ES-I3 (cell line): ENCODE results near the gene C1orf87.

Experiments used
- H3K36me3 ChIP-seq: 2 replicates; pipeline ENCODE4 v1.6.1; 2013; ENCODE audit warnings: mild to moderate bottlenecking, low read length, control low read depth, moderate library complexity; ENCODE audit not compliant: insufficient read depth
- H3K4me1 ChIP-seq: 2 replicates; pipeline ENCODE4 v1.6.1; 2013; ENCODE audit warnings: mild to moderate bottlenecking, control low read depth, low read length; ENCODE audit not compliant: insufficient read depth
- H3K9ac ChIP-seq: 2 replicates; pipeline ENCODE4 v1.6.1; 2013; ENCODE audit warnings: low read depth, mild to moderate bottlenecking, low read length, moderate library complexity
- H3K9me3 ChIP-seq: 2 replicates; pipeline ENCODE4 v1.6.1; 2013; ENCODE audit warnings: mild to moderate bottlenecking, low read length, moderate library complexity; ENCODE audit not compliant: control insufficient read depth, insufficient read depth

Gene C1orf87

GRCh38 chr1:60087681-60088080 lies 14.1 kb upstream of the C1orf87 start:
- Histone ChIP-seq H3K4me1 (no peaks in the 10 kb centered on the region), H3K36me3 (no peaks in the 10 kb centered on the region), H3K9ac (no peak overlapping the region), H3K9me3 (no peaks in the 10 kb centered on the region)

- Histone ChIP-seq H3K4me1 (no peaks in the 10 kb centered on the region), H3K36me3 (no peaks in the 10 kb centered on the region), H3K9ac (no peak overlapping the region), H3K9me3 (no peaks in the 10 kb centered on the region)
Observed at GRCh38 chr1:60078182-60078581, 4.6 kb upstream of the C1orf87 start.

GRCh38 chr1:60071296-60071695 lies 2.3 kb downstream of the C1orf87 start:
- Histone ChIP-seq H3K36me3 (no peaks in the 10 kb centered on the region), H3K9me3 (no peaks in the 10 kb centered on the region), H3K9ac (no peak overlapping the region), H3K4me1 (no peaks in the 10 kb centered on the region)

GRCh38 chr1:60069691-60070090 lies 3.9 kb downstream of the C1orf87 start:
- no peaks in the 10 kb centered on the region for H3K36me3 ChIP-seq
- H3K9me3 ChIP-seq, result no peaks in the 10 kb centered on the region
- no peak overlapping the region for H3K9ac ChIP-seq
- no peaks in the 10 kb centered on the region for H3K4me1 ChIP-seq

GRCh38 chr1:60068393-60069045 lies 5.1 kb downstream of the C1orf87 start:
- Histone ChIP-seq H3K9ac (no peak overlapping the region), H3K4me1 (no peaks in the 10 kb centered on the region), H3K36me3 (no peaks in the 10 kb centered on the region), H3K9me3 (no peaks in the 10 kb centered on the region)

- Histone ChIP-seq H3K4me1 (no peaks in the 10 kb centered on the region), H3K9ac (no peak overlapping the region), H3K36me3 (no peaks in the 10 kb centered on the region), H3K9me3 (no peaks in the 10 kb centered on the region)
Observed at GRCh38 chr1:60066001-60066400, 7.6 kb downstream of the C1orf87 start.

GRCh38 chr1:60065199-60065598 lies 8.4 kb downstream of the C1orf87 start:
- H3K9me3 ChIP-seq, result no peaks in the 10 kb centered on the region
- H3K9ac ChIP-seq, result no peak overlapping the region
- no peaks in the 10 kb centered on the region for H3K36me3 ChIP-seq
- H3K4me1 ChIP-seq, result no peaks in the 10 kb centered on the region

GRCh38 chr1:60063561-60063960 lies 10.0 kb downstream of the C1orf87 start:
- H3K4me1 ChIP-seq, result no peaks in the 10 kb centered on the region
- H3K9me3 ChIP-seq, result no peaks in the 10 kb centered on the region
- H3K36me3 ChIP-seq, result no peaks in the 10 kb centered on the region
- no peak overlapping the region for H3K9ac ChIP-seq

- H3K9ac ChIP-seq, result no peak overlapping the region
- no peaks in the 10 kb centered on the region for H3K9me3 ChIP-seq
- H3K36me3 ChIP-seq, result no peaks in the 10 kb centered on the region
- no peaks in the 10 kb centered on the region for H3K4me1 ChIP-seq
Observed at GRCh38 chr1:60059468-60059867, 14.1 kb downstream of the C1orf87 start.

GRCh38 chr1:60055336-60055735 lies 18.2 kb downstream of the C1orf87 start:
- H3K9ac ChIP-seq, result no peak overlapping the region
- peaks cover 3% of the 10 kb centered on the region; the same call in 1 of the 2 replicates for H3K9me3 ChIP-seq
- H3K4me1 ChIP-seq, result no peaks in the 10 kb centered on the region
- H3K36me3 ChIP-seq, result no peaks in the 10 kb centered on the region

- H3K36me3 ChIP-seq, result no peaks in the 10 kb centered on the region
- H3K9me3 ChIP-seq, result peaks cover 3% of the 10 kb centered on the region; the same call in 1 of the 2 replicates
- H3K4me1 ChIP-seq, result no peaks in the 10 kb centered on the region
- H3K9ac ChIP-seq, result no peak overlapping the region
Observed at GRCh38 chr1:60054374-60054773, 19.2 kb downstream of the C1orf87 start.

- Histone ChIP-seq H3K9ac (no peak overlapping the region), H3K4me1 (no peaks in the 10 kb centered on the region), H3K36me3 (no peaks in the 10 kb centered on the region)
Observed at GRCh38 chr1:60052601-60053000, 21.0 kb downstream of the C1orf87 start.

GRCh38 chr1:60051191-60051590 lies 22.4 kb downstream of the C1orf87 start:
- Histone ChIP-seq H3K36me3 (no peaks in the 10 kb centered on the region), H3K4me1 (no peaks in the 10 kb centered on the region), H3K9me3 (peaks cover 6% of the 10 kb centered on the region; the same call in 1 of the 2 replicates), H3K9ac (no peak overlapping the region)

More at GRCh38 chr1:60052601-60053000, 21.0 kb downstream of the C1orf87 start:
- peaks cover 6% of the 10 kb centered on the region; the same call in 1 of the 2 replicates for H3K9me3 ChIP-seq

- Histone ChIP-seq H3K9ac (no peak overlapping the region), H3K36me3 (no peaks in the 10 kb centered on the region), H3K4me1 (no peaks in the 10 kb centered on the region), H3K9me3 (peaks cover 6% of the 10 kb centered on the region; the same call in 1 of the 2 replicates)
Observed at GRCh38 chr1:60049188-60049587, 24.4 kb downstream of the C1orf87 start.

- Histone ChIP-seq H3K9ac (no peak overlapping the region), H3K4me1 (peaks cover 5% of the 10 kb centered on the region; the same call in 1 of the 2 replicates), H3K9me3 (peaks cover 3% of the 10 kb centered on the region; the same call in 1 of the 2 replicates), H3K36me3 (no peaks in the 10 kb centered on the region)
Observed at GRCh38 chr1:60044881-60045280, 28.7 kb downstream of the C1orf87 start.
